Thoracic aorta (tissue), 2 donors: ENCODE data around the gene LNX2. TPM values are rescaled to one million over a fixed set of nuclear protein-coding genes. Genes with fewer than 3 reads are reported as not detected.

ENCODE experiments used
- ATAC-seq: fragments of 150-250 bp; one replicate; pipeline ENCODE4 v1.8.0; 2017; ENCODE audit warnings: low read depth; ENCODE audit not compliant: insufficient number of reproducible peaks, low FRiP score
- DNase-seq: peaks from one replicate; pipeline ENCODE4 v3.0.0-alpha.2; 2020; ENCODE audit warnings: low spot score
- H3K27ac ChIP-seq, 2 donors: fragments of 200-600 bp; sonication (generic); 1 replicate in 1 of 2; 2 replicates in 1 of 2; pipeline ENCODE4 v1.5.1; 2016; ENCODE audit warnings: mild to moderate bottlenecking in 2 of 2, moderate library complexity in 2 of 2
- H3K27me3 ChIP-seq: fragments of 200-600 bp; sonication (generic); replicated peaks from 2 replicates; pipeline ENCODE4 v1.6.0; 2016; ENCODE audit warnings: mild to moderate bottlenecking; ENCODE audit not compliant: insufficient read depth
- H3K36me3 ChIP-seq: fragments of 200-600 bp; sonication (generic); one replicate; pipeline ENCODE4 v1.5.1; 2016
- H3K4me1 ChIP-seq, 2 donors: fragments of 200-600 bp; sonication (generic); 1 replicate in 1 of 2; 2 replicates in 1 of 2; pipeline versions ENCODE4 v1.5.1 to v1.6.0; 2016; ENCODE audit warnings: low read depth in 2 of 2, mild to moderate bottlenecking in 1 of 2; ENCODE audit not compliant: control insufficient read depth in 1 of 2
- H3K4me3 ChIP-seq: fragments of 200-600 bp; sonication (generic); 2 replicates; pipeline ENCODE4 v1.5.1; 2016; ENCODE audit warnings: mild to moderate bottlenecking
- H3K9me3 ChIP-seq: fragments of 200-600 bp; sonication (generic); 2 replicates; pipeline ENCODE4 v1.5.1; 2016
- CTCF ChIP-seq: fragments of 200-600 bp; sonication (generic); IDR thresholded peaks from one replicate; pipeline ENCODE4 v1.5.1; 2019; ENCODE audit warnings: antibody characterized with exemption
- total RNA-seq, 2 donors: library from RNA; depleted of rRNA; stranded (reverse); fragments of >200 nt; gene quantifications; one replicate each; pipeline versions ENCODE4 v1.1.0 to v1.2.3, GENCODE V29; 2016

LNX2 gene
- total RNA-seq, 2 donors from 2014 or later, result 7.1 to 7.6 TPM

- Histone ChIP-seq H3K4me1 (no peaks in the 10 kb centered on the region), H3K4me3 (no peak overlapping the region), H3K9me3 (no peaks in the 10 kb centered on the region), H3K27me3 (no peaks in the 10 kb centered on the region), H3K36me3 (no peaks in the 10 kb centered on the region), H3K27ac (no peak overlapping the region)
- DNase-seq (no peak), ATAC-seq (no peak)
- TF ChIP-seq CTCF, result no peak
These were observed 104.2 kb downstream of the LNX2 start for GRCh38 chr13:27516103-27516502.

DNA sequence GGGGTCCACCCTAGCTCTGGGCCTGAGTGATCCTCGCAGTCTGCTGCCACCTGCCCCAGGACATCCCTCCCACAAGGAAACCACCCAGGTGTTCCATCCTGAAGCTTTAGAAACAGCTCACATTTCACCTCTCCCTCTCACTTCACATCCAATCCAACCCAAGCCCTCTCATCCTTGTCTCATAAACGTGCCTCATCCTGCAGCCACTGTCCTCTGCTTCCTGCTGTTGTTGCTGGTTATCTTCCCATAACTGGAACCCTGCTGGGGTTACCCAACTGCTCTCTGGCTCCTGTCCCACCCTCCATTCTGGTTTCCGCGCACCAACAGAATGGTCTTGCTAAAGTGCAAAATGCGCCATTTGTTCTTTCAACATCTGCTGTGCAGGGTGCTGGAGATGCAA is 110.2 kb downstream of the LNX2 start:
- Histone ChIP-seq H3K27ac (no peak overlapping the region), H3K4me1 (no peaks in the 10 kb centered on the region), H3K9me3 (no peaks in the 10 kb centered on the region), H3K36me3 (no peaks in the 10 kb centered on the region), H3K27me3 (no peaks in the 10 kb centered on the region), H3K4me3 (no peak overlapping the region)
- ATAC-seq (no peak), DNase-seq (no peak)
- TF ChIP-seq CTCF, result no peak

DNA sequence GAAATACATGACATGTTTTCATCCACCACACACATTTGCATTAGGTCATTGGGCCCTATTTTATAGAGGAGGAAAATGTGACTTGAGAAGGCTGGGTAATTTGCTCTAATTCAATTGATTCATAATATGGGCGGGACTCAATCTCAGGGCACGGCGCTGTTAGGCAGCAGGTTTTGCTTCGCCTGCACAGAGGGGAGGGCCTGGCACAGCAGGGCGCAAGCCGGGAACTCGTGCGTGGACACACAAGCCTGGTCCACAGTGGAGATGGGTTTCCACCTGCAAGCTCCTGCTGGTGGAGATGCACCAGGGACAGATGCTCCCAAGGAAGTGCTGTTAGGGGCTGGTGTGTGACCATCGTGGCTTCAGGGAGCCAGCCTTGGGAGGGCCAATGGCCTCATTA is 111.5 kb downstream of the LNX2 start:
- H3K4me1 ChIP-seq, result no peaks in the 10 kb centered on the region

GRCh38 chr13:27505792-27506191 is 114.5 kb downstream of the LNX2 start:
- Histone ChIP-seq H3K4me1 (no peaks in the 10 kb centered on the region), H3K9me3 (no peaks in the 10 kb centered on the region)
- ATAC-seq, result no peak

More for the DNA sequence above, 111.5 kb downstream of the LNX2 start:
- H3K27me3 ChIP-seq, result no peaks in the 10 kb centered on the region
- H3K36me3 ChIP-seq, result no peaks in the 10 kb centered on the region
- H3K9me3 ChIP-seq, result no peaks in the 10 kb centered on the region
- no peak for TF ChIP-seq CTCF
- DNase-seq, result no peak
- no peak overlapping the region for H3K27ac ChIP-seq
- H3K4me3 ChIP-seq, result no peak overlapping the region
- ATAC-seq, result no peak

GRCh38 chr13:27504868-27505194 is 115.5 kb downstream of the LNX2 start:
- no peaks in the 10 kb centered on the region for H3K27me3 ChIP-seq
- no peaks in the 10 kb centered on the region for H3K9me3 ChIP-seq
- ATAC-seq, result no peak
- no peak for TF ChIP-seq CTCF
- H3K36me3 ChIP-seq, result no peaks in the 10 kb centered on the region
- H3K27ac ChIP-seq, result no peak overlapping the region
- no peak for DNase-seq
- no peak overlapping the region for H3K4me3 ChIP-seq
- no peaks in the 10 kb centered on the region for H3K4me1 ChIP-seq

More at GRCh38 chr13:27505792-27506191, 114.5 kb downstream of the LNX2 start:
- Histone ChIP-seq H3K4me3 (no peak overlapping the region), H3K36me3 (no peaks in the 10 kb centered on the region), H3K27ac (no peak overlapping the region), H3K27me3 (no peaks in the 10 kb centered on the region)
- no peak for TF ChIP-seq CTCF
- no peak for DNase-seq
